ENCODE measurements around the gene LBX1. TPM values are rescaled to one million over a fixed set of nuclear protein-coding genes. Genes with fewer than 3 reads are reported as not detected.

LBX1 gene
- not detected for total RNA-seq

DNA sequence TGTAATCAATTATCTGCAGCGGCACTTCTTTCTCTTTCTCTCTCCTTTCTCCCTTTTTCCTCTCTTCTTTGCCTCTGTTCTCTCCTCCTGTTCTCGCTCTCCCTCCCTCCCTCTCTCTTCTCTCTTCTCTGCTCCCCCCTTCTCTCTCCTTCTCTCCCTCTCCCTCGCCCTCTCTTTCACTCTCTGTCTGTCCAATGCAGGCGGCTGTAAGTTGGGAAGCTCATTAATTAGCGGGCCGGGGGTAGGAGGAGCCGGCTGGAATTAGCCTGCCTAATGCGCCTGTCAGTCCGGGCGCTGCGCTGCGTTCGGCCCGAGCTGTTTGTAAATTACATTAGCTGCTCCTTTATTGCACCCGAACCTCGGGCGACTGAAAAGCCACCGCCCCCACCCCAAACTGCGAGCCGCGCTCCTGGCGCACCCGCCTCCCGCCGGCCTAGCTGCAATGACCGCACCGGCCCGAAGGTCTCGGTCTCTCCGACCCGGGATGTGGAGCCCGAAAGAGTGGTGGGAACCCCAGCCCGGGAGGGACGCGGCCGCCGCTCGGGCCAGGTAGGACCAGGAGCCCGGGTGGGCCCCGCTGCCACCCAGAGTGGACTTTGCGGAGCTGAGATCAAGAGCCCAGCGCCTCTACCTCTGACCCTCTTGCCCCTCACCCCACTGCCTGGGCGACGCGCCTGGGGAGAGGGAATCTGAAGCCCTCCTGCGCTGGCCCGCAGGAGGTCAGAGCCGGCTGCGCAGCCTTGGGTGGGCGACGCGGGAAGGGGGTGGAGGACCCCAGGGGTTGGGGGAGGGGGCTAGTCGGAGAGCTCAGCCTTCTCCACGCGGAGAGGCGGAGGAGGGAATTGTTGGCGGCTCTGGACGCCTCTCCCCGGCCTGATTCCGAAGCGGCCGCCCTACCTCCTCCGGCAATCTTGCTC, at the start of gene LBX1:
Gene LBX1, minus strand, starts transcription at position 198 of the 917 bp plus-strand sequence. CDS start 648 bp downstream, outside the sequence.
- no peak for DNase-seq (ENCODE audit: low spot score)

GRCh38 chr10:101273741-101274140, 44.5 kb upstream of the LBX1 start:
- no peak for DNase-seq (ENCODE audit: low spot score)

DNA sequence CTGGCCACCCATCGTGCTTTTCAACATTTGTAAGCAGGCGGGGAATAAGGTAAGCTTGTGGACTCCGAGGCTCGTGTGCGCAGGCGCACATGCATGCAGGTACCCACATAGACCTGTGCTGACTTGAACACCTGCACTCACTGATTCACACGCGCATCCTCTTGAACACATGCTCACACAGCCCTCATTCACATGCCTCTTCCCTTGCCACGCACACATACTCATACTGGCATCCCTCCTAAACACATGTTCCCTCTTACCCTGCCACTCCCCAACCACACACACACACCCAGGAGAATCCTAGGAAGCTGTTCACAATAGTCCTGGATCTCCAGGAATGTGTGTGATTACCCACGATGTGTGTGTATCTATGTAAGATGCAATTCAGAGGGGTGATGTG, 44.1 kb upstream of the LBX1 start:
- DNase-seq (ENCODE audit: low spot score), result no peak

DNA sequence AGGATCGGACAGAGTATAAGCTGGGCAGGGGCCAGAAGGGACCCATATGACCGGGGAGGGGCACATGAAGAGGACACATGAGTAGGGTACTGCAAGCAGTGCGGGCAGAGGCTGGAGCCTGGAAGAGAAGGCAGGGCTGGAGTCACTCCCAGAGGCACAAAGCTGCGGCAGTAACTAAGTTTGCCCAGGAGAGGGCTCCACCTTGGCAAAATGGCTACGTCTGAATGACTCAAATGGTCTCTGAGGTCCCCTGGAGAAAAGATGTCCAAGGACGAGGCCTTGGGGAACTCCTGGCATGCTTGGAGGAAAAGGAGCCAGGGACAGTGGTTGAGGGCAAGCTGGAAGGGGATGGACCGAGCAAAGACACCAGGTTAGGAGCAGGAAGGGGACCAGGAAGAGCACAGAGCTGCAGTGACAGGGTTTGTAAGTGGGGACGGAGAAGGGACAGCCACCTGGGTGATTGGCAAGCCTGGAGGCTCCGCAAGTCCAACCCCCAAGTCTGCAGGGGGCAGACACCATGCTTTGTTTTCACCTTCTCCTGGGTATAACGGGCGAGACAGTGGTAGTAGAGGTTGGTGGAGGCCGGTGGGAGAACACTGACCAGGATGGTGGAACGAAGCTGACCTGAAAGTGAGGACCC, 43.1 kb upstream of the LBX1 start:
- DNase-seq (ENCODE audit: low spot score), result peak; percentile 54

GRCh38 chr10:101270763-101271162, 41.5 kb upstream of the LBX1 start:
- no peak for DNase-seq (ENCODE audit: low spot score)

DNA sequence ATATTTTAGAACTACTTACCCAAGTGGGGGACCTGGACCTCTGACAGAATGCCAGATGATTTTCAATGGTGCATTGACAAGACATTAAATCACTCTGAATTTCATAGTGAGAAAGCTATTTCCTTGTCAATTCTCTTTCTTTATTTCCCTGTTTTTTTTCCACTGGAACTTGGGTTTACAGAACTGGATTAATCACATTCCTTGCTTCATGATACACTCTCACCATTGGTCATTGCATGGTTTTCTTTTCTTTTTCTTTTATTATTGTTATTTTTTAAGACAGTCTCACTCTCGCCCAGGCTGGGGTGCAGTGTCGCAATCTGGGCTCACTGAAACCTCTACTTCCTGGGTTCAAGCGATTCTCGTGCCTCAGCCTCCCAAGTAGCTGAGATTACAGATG, 38.5 kb upstream of the LBX1 start:
- DNase-seq (ENCODE audit: low spot score), result no peak

- no peak for DNase-seq (ENCODE audit: low spot score)
Measured at GRCh38 chr10:101267290-101267680, 38.0 kb upstream of the LBX1 start.

GRCh38 chr10:101266381-101267289, 37.4 kb upstream of the LBX1 start:
- DNase-seq (ENCODE audit: low spot score), result no peak

- DNase-seq (ENCODE audit: low spot score), result no peak
Measured at GRCh38 chr10:101263150-101263752, 34.0 kb upstream of the LBX1 start.

DNA sequence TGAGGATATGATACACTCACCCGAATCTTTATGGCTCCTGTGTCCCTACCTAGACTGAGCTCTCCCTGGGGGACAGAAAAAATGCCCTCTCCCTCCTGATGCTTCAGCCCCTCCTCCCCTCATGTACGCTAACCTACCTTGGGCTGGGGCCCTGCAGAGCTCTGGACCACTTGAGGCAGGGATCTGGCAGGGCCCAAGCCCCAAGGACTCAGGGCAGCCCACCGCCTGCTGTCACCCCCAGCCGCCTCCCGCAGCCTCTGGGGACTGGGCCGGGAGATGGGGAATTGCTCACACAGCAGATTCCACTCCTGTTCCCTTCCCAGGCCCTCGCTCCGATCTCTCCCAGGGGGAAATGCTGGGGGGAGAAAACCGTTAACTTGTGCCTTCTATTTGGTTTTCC, 32.9 kb upstream of the LBX1 start:
- DNase-seq (ENCODE audit: low spot score), result no peak

GRCh38 chr10:101261702-101262101, 32.4 kb upstream of the LBX1 start:
- no peak for DNase-seq (ENCODE audit: low spot score)

DNA sequence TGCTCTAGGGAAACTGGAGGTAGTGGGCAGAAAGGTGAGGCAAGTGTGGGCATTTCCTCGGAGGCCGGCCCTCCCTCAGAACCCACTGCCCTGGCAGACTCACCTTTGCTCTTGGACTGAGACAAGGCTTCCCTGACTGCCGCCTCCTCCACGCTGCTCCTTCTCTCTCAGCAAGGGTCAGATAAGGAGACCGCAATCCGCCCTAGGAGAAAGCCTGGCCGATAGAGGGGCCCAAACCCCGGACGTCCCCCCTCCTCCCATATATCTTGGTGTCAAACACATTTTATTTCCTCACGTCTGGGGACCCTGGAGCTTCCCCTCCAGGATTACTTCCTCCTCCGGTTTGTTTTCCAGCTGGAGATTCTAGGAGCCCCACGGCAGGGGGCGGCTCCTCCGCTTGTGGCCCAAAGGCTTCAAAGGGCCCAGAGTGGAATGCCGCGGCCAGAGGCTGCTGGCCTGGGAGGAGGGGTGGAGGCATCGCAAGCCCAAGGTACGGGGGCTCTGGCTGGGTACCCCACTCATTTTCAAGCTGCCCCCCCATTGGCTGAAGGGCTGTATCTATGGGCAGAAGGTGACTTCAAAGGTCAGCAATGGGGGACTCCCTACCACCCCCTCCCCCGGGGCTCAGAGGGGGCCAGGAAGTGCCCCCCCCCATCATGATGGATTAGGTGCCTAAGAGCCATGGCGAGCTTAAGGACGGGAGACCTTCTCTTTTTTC, 31.7 kb upstream of the LBX1 start:
- DNase-seq (ENCODE audit: low spot score), result no peak

DNA sequence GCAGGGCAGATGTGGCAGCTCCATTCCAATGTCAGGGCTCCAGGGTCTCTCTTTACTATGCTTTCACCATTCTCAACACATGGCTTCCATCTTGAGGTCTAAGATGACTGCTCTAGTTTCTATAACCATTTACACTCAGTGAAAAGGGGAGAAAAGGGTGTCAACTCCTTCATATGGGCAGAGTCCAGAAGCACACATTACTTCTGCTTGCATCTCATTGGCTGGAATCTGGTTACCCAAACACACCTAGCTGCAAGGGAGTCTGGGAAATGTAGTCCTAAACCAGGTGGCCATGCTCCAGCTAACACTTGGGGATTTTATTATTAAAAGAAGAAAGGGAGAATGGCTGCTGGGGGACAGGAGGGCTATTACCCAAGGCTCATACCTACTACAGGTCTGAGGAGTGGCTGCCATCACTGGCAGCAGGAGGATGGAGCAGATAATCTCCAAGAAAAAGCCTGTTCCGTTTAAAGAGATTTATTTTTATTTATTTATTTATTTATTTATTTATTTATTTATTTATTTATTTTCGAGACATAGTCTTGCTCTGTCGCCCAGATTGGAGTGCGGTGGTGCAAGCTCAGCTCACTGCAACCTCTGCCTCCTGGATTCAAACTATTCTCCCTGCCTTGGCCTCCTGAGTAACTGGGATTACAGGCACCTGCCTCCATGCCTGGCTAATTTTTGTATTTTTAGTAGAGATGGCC, 29.1 kb upstream of the LBX1 start:
- DNase-seq (ENCODE audit: low spot score), result no peak

DNA sequence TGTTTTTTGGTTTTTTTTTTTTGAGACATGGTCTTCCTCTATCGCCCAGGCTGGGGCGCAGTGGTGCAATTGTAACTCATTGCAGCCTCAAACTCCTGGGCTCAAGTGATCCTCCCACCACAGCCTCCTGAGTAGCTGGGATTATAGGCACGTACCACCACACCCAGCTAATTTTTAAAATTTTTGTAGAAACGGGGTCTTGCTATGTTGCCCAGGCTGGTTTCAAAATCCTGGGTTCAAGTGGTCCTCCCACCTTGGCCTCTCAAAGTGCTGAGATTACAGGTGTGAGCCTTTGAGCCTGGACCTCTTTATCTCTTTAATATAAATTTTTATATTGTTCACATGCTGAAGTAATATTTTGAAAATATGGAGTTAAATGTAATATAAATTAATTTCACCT, 28.2 kb upstream of the LBX1 start:
- no peak for DNase-seq (ENCODE audit: low spot score)

DNA sequence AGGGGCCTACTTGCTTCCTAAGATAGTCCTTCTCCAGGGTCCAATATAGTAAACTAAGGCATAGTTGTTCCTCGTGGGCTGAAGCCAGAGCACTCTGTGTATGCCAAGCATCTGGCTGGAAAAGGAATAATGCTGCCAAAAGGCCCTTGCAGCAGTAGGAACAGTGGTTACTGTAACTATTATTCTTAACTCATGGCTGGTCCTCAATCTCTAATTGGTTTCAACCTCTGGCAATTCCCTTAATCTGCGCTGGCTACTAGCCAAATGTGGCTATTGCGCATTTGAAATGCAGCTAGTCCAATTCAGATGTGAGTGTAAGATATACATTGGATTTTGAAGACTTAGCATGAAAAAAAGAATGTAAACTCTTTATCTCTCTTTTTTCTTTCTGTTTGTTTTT, 27.8 kb upstream of the LBX1 start:
- no peak for DNase-seq (ENCODE audit: low spot score)

- no peak for DNase-seq (ENCODE audit: low spot score)
Measured at GRCh38 chr10:101256387-101256786, 27.1 kb upstream of the LBX1 start.

DNA sequence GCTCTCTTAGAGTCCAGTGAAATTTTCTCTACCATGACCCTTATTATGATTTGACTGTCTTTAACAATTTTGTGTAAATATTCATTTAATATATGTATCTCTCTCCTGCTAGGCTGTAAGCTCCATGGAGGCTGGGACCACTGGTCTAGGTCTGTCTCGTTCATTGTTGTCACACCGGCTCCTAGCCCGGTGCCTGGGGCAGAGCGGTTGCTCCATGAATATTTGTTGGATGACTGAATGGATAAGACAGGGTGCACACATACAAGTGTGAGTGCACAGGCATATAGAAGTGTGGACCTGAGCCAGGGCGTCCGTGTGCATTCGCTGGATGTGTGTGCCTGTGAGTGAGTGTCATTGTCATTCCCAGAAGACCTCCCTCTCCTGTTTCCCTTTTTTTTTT, 20.9 kb upstream of the LBX1 start:
- DNase-seq (ENCODE audit: low spot score), result no peak

DNA sequence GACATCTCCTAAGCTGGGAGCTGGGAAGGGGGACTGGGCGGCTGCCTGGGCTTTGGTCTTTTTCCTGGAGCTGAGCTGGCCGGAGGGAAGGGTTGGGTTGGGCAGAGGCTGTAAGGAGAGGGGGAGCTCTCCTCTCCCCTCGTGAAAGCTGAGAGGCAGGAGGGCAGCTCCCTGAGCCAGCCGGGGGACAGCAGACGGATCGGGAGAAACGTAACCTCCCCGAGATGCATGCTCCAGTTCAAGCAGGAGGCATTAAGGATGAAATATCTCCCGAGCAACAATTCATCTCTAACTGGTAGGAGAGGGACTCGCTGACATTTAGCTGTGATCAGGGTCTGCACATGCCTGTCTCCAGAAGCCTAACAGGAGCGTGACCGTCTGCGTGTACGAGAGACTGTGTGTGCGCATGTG, 19.9 kb upstream of the LBX1 start:
- DNase-seq (ENCODE audit: low spot score), result no peak

DNA sequence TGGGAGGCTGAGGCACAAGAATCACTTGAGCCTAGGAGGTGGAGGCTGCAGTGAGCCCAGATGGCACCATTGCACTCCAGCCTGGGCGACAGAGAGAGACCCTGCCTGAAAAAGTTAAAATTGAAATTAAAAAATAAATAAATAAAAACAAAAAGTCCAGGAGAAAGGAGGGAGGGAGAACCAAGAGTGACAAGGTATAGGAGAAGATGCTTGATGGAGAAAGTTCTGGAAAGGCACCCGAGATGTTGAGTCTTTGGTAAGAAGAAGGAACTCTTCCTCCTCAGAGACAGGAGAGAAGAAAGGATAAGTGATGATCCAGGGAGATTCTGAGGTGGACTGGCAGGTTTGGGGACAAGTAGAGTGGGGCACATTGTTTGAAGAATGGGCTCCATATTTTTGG, 17.4 kb upstream of the LBX1 start:
- no peak for DNase-seq (ENCODE audit: low spot score)

- DNase-seq (ENCODE audit: low spot score), result no peak
Measured at GRCh38 chr10:101244321-101245050, 15.2 kb upstream of the LBX1 start.

Measured in mucosa of gallbladder (tissue), 1 donor.